Non-pigmented ciliary epithelial cell (primary cell): Measurements from ENCODE around the gene RMI1.
"Not testable (repeated sequence)": the region's sequence is repeated elsewhere in the genome, so short reads cannot be mapped to it uniquely, and the experiment has no call there.

ENCODE experiments used
- DNase-seq: peaks from one replicate; pipeline ENCODE4 v3.0.0-alpha.2; 2010; ENCODE audit warnings: low read depth

The RMI1 gene

DNA sequence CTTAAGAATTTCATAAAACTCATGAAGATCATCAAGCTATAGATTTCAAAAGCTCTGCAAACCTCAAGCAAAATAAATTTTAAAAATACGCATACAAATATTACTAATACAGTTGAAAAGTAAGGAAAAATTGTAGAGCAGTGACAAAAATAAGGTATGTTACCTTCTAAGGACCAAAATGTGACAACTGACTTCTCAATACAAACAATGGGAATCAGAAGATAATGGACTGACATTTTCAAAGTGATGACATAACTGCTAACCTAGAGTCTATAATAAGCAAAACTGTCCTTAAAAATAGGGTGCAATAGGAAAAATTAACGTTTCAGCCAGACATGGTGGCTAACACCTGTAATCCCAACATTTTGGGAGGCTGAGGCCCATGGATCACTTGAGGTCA lies 27.1 kb downstream of the RMI1 start:
- no peak for DNase-seq

DNA sequence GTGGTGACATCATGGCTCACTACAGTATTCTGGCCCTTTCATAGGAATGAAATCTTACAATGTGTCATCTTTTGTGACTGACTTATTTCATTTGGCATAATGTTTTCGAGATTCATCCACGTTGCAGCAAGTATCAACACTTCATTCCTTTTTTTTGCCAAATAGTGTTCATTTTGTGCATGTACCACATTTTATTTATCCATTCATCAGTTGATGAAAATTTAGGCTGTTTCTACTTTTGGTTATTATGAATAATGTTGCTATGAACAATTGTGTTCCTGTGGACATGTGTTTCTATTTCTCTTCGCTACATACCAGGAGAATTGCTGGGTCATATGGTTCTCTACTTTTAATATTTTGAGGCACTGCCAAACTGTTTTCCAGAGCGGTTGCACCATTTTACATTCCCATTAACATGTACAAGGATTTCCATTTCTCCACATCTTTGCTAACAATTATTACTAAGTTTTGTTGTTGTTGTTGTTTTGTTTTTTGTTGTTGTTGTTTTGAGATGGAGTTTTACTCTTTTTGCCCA lies 43.5 kb downstream of the RMI1 start:
- DNase-seq = no peak

DNA sequence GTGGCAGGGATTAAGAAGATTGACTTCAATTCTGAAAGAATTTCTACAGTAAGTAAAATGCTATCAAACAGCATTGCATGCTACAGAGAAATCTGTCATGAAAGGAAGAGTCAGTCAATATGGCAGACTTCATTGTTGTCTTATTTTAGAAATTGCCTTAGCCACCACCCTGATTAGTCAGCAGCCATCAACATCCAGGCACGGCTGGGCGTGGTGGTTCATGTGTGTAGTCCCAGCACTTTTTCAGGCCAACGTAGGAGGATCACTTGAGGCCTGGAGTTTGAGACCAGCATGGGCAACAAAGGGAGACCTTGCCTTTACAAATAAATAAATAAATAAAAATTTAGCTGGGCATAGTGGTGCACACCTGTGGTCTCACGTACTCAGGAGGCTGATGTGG lies 46.6 kb downstream of the RMI1 start:
- DNase-seq = no peak

DNA sequence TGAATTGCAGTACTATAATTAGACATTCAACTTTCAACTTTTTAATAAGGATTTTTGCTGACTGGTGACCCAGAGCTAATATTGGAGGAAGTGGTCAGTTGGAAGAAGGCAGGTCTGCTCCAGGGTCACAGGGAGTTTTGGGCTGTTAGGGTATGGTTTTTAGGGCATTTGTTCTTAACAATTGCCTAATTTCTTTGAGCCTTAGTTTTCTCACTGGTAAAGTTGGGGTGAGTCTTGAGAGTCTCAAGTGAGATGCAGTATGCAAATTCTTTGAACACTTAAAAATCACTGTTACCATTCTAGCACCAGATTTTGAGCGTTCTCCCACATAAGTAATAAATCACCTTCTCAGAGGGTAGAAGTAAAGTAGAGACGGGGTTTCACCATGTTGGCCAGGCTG lies 50.9 kb downstream of the RMI1 start:
- DNase-seq = no peak

DNA sequence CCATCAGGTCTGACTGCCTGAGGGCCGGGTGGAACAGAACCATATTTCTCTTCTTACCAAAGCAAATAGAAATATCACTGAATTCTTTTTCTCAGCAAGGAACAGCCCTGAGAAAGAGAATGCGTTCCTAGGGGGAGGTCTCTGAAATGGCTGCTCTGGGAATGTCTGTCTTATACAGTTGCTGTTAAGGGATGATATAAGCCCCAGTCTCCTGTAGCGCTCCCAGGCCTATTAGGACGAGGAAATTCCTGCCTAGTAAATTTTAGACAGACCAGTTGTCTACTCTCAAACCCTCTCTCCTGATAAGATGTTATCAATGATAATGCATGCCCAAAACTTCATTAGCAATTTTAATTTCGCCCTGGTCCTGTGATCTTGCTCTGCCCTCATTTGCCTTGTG lies 61.3 kb downstream of the RMI1 start:
- not testable (repeated sequence) for DNase-seq

DNA sequence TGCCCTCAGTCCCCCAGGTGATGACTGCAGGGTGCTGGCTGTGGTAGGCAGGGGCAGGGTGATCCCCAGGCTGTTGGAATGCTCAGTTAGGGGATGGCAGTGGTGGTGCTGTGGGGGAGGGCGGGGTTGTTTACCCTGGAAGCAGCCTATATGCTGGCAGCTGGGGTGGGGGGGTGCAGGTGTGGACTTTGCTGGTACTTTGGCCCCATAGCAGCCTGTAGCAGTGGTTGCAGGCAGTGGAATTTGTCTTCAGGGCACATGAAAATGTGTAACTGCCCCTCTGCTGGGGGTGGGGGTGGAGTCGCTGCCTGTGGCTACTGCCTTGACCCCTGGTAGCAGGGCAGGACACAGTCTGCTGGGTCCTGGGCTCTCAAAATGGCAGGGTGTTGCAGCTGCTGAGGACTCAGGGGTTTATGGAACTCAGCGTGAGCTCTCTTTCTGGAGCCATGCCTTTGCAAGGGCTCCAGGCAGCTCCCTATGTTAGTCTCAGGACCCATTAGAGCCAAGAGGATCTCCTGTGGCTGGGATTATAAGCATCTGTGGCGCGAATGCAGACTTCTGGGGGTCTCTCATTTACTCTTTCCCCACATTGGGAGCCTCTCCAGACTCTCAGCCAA lies 65.0 kb downstream of the RMI1 start:
- no peak for DNase-seq
